ENCODE data around the gene TIFAB.

TIFAB gene

GRCh38 chr5:135465391-135466122 is 13.4 kb upstream of the TIFAB start:
- H3K27ac ChIP-seq: no peak overlapping the region
- no peak for TF ChIP-seq CTCF (IDR thresholded peaks at IDR 0.05)
- TF ChIP-seq ZFX (IDR thresholded peaks at IDR 0.05; ENCODE audit: borderline replicate concordance): no peak

GRCh38 chr5:135462304-135462703 is 10.2 kb upstream of the TIFAB start:
- TF ChIP-seq CTCF (IDR thresholded peaks at IDR 0.05) (peak; percentile 75), ZFX (IDR thresholded peaks at IDR 0.05; ENCODE audit: borderline replicate concordance) (no peak)
- no peak overlapping the region for H3K27ac ChIP-seq

GRCh38 chr5:135461481-135462151 is 9.5 kb upstream of the TIFAB start:
- TF ChIP-seq ZFX (IDR thresholded peaks at IDR 0.05; ENCODE audit: borderline replicate concordance): no peak
- no peak for TF ChIP-seq CTCF (IDR thresholded peaks at IDR 0.05)

GRCh38 chr5:135460246-135461033 is 8.3 kb upstream of the TIFAB start:
- TF ChIP-seq CTCF (IDR thresholded peaks at IDR 0.05) (no peak), ZFX (IDR thresholded peaks at IDR 0.05; ENCODE audit: borderline replicate concordance) (no peak)
- no peak overlapping the region for H3K27ac ChIP-seq

More at GRCh38 chr5:135461481-135462151, 9.5 kb upstream of the TIFAB start:
- no peak overlapping the region for H3K27ac ChIP-seq

GRCh38 chr5:135458921-135459331 is 6.8 kb upstream of the TIFAB start:
- H3K27ac ChIP-seq: no peak overlapping the region
- TF ChIP-seq CTCF (IDR thresholded peaks at IDR 0.05): no peak
- TF ChIP-seq ZFX (IDR thresholded peaks at IDR 0.05; ENCODE audit: borderline replicate concordance): no peak

- no peak overlapping the region for H3K27ac ChIP-seq
- TF ChIP-seq CTCF (IDR thresholded peaks at IDR 0.05): no peak
- no peak for TF ChIP-seq ZFX (IDR thresholded peaks at IDR 0.05; ENCODE audit: borderline replicate concordance)
These were observed 6.2 kb upstream of the TIFAB start for GRCh38 chr5:135458356-135458755.

All from 22Rv1 (cell line).